H1 (cell line): ENCODE measurements around the gene S100A11. TPM values are rescaled to one million over a fixed set of nuclear protein-coding genes. Genes with fewer than 3 reads are reported as not detected.

Source experiments
- CHD2 ChIP-seq: IDR thresholded peaks from 2 replicates; pipeline ENCODE4 v1.6.1; 2012; ENCODE audit warnings: low read length, improper control_type of control experiment
- FOSL1 ChIP-seq: IDR thresholded peaks from 2 replicates; pipeline ENCODE4 v1.6.1; 2011; ENCODE audit warnings: mild to moderate bottlenecking, low read depth, low read length, moderate library complexity; ENCODE audit not compliant: insufficient read depth
- polyA plus RNA-seq, 7 experiments: library from polyadenylated mRNA; depleted of rRNA in 3 of 7; stranded (reverse) in 5 of 7; unstranded in 2 of 7; fragments of >200 nt in 5 of 7; fragments of 200-250 nt in 2 of 7; gene quantifications; 1 replicate in 5 of 7; 2 replicates in 1 of 7; 4 replicates in 1 of 7; pipeline versions ENCODE4 v1.2.1 to v1.2.3, GENCODE V29; 2011 to 2013; ENCODE audit warnings: missing spikeins in 2 of 7, mixed read lengths in 2 of 7
- total RNA-seq: library from RNA; stranded (reverse); fragmentation: NEBNext Ultra II Directional; extraction: Animal tissue kit (Norgen Biotek cat#: 25700); gene quantifications from 2 replicates; pipeline ENCODE4 v1.2.1, GENCODE V29; 2021

S100A11 gene
- total and polyA plus RNA-seq, 2 of the 8 experiments (the other 6 are each of a cell fraction or from before 2014, with no cell fraction given), result 120 to 343 TPM

GRCh38 chr1:152007047-152007446 is 29.8 kb downstream of the S100A11 start (continued):
- no peak for TF ChIP-seq FOSL1
- TF ChIP-seq CHD2, result no peak
